GM18873 (cell line): ENCODE measurements around the gene MDN1.
"Not testable (repeated sequence)": the region's sequence is repeated elsewhere in the genome, so short reads cannot be mapped to it uniquely, and the experiment has no call there.

Source experiments
- ATAC-seq: cut with Tn5 transposase; IDR thresholded peaks from one replicate; pipeline ENCODE4 v1.9.1; 2021; ENCODE audit warnings: mild to moderate bottlenecking, moderate library complexity, moderate number of reproducible peaks; ENCODE audit not compliant: unreplicated experiment, low FRiP score

The MDN1 gene

DNA sequence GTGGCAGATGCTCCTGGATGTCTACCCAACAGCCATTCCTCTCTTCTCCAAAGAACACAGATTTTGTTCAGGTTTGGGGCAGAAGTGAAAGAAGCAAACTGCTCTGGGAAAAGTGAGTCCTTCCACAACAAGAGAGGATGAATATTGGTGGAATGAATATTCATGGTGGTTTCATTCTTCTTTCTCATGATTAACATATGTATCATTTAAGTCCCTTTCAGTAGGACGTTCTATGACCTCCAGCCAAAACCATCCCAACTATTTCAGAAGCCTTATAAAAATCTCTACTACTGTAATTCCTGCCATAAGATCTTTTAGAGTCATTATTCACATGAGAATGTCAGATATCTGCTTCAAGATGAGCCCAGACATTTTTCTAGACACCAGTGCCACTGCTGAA, 44.4 kb downstream of the MDN1 start:
- no peak for ATAC-seq

DNA sequence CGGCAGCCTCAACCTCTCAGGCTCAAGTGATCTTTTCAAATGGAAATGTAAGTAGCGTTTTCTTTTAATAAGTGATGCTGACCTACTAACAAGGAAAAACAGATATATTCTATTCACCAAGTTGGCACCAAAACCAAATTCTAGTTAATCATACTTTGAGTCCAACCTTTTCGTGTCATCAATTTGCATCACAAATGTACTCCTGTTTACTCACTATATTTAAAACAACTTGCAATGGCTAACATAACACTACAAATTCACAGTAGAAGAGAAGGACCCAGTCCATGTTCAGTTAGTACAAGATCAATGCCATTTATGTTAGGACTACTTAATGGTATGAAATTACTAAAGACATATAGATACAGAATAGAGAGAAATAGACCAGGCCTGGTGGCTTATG, 50.0 kb downstream of the MDN1 start:
- no peak for ATAC-seq

DNA sequence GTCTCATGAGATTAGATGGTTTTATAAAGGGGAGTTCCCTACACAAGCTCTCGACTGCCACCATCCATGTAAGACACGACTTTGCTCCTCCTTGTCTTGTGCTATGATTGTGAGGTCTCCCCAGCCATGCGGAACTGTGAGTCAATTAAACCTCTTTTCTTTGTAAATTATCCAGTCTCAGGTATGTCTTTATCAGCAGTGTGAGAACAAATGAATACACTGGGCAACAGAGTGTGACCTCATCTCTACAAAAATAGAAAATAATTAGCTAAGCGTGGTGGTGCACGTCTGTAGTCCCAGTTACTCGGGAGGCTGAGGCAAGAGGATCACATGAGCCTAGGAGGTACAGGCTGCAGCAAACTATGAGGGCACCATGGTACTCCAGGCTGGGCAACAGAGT, 51.3 kb downstream of the MDN1 start:
- no peak for ATAC-seq

DNA sequence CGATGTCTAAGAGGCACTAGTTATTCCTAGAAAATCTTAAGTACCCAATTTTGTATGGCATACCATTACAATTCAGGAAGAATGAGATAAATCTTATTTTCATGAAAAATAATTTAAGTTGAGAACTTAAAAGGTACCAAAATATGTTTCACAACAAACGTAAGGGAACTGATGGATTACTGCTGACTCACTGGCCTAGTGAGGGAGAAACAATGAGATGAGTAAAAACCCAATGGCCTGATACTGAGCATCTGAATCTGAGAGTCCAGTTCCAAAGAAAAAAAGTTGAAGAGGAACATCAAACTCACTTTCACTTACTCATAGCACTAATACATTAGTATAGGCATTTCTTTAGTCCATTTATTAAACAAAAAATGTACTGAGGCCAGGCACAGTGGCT, 56.0 kb downstream of the MDN1 start:
- no peak for ATAC-seq

DNA sequence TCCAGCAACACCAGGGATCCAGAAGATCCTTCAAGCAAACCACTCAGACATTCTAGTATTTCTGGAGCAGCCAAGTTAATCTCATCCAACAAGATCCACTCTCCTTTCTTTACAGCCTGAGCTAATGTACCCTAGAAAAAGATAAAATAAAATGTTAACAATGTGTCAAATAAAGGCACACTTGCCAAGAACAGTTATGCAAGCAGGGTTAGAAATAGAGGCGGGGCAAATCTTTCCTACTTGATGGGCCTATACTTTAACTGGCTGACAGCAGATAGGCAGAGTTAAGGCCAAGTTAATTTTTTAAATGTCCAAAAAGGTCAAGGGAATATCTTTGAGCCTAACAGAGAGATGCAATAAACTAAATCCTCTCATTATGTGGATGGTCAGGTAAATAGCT, 60.8 kb downstream of the MDN1 start:
- ATAC-seq, result no peak

DNA sequence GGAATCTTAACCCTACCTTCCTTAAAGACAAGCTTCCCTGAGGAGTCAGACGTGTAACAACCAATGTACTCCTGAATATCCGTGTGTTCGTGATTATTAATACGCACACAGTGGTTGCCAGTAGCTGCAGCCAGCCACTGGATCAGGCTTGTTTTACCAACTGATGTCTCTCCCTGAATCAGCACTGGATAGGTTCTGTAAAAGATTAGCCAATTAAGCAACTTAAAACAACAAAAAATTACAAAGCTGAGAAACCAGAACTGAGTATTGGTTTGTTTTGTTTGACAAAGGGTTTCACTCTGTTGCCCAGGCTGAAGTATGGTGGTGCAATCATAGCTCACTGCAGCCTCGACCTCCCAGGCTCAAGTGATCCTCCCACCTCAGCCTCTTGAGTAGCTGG, 69.3 kb downstream of the MDN1 start:
- ATAC-seq, result no peak

DNA sequence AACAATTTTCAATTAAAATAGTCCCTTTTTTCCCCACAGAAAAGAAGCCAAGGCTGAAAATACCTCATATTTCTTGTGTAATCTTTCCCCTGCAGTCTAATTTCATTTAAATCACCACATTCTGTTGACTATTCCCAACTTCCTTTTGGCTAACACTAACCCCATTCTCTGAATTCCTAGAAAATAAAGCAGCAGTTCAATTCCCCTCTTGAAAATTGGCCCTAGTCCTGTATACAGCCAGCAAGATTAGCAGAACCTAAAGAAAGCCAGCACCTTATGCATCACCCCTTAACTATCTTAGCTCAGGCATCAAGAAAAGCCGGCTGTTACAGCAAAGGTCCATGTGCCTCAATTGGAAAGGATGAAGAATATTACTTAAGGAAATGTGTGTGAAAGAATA, 69.7 kb downstream of the MDN1 start:
- ATAC-seq, result no peak

DNA sequence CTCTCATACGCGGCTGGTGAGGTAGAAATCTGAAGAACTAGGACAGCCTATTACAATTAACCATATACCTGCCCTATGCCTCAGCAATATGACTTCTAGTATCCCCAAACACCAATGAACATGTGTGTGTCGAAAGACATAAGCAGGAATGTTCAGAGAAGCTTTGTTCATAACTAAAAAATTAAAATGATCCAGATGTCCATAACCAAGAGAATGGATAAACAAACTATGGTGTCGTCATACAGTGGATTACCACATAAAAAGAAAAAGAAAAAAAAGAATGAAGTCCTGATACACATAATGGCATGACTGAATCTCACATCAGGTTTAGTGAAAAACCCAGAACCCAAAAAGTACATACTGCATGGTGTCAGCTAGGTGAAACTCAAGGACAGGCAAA, 73.9 kb downstream of the MDN1 start:
- no peak for ATAC-seq

DNA sequence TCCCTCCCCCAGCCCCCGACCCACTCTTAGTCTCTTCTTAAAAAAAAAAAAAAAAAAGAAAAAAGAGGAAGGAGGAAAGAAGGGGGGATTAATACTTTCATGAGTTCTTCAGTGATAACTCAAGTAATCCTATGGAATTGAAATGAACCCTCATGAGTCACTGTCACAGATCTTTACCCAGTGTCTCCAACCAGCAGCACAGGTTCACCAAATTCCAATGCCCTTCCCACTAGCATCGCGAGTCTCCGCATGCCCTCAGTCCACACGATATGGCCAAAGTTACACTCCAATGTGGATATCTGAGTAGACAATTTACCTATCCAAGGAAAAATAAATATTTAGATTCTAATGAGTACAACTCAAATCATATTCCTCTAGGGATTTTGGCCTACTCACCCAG, 74.5 kb downstream of the MDN1 start:
- no peak for ATAC-seq

DNA sequence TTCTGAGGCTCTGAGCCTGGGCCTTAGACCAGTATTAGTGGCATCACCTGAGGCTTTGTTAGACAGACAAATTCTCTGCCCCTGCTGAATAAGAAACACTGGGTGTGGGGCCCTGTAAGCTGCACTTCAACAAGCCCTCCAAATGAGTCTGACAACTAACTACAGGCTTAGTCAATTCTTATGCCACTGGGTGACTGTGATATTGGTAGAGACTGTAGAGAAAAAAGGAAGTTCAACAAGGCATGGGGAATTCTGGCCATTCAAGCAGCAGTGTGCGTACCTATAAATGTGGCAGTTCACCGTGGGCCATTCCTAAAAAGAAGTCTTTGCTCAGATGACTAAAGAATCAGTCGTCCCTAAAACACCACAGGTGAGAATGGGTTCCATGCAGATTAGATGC, 82.7 kb downstream of the MDN1 start:
- ATAC-seq, result no peak

DNA sequence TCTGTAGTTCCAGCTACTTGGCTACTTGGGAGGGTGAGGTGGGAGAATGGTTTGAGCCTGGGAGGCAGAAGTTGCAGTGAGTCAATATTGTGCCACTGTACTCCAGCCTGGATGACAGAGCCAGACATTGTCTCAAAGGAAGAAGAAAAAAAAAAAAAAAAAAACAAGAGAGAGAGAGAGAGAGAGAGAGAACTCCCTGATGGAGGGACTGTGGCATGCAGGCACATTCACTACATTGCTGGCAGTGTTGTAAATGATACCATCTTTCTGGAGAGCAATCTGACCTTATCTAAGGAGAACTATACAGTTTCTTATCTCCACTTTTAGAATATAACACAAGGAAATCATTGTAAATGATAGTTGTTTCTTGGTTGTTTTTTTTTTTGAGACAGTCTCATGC, 85.1 kb downstream of the MDN1 start:
- ATAC-seq, result no peak

DNA sequence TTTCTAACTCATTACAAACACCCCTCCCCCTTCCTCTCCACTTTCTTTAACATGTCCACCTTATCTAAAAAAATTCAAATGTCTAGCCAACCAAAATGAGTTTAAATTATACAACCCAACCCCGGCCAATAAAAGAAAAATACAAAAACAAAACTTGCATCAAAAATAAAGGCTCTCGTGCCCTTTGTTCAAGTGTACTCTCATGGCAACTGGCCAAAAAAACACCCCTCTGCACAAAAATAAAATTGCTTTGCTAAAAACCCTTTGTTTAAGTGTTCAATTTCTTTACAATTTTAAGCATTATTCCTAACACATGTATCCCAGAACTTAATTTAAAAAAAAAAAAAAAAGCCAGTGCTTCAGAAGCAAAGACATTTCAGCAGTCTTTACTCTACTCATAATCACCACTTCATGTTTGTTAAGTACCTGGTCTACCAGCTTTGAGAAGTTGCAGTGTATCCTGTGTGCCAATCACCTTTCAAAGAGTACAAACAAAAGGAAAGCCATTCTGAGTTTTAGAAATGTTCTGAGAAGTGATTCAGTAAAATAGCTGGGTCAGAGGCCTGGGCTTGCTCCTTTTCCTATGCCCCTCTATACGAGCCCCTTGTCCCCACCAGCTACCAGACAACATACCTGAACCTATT, 87.5 kb downstream of the MDN1 start:
- no peak for ATAC-seq

DNA sequence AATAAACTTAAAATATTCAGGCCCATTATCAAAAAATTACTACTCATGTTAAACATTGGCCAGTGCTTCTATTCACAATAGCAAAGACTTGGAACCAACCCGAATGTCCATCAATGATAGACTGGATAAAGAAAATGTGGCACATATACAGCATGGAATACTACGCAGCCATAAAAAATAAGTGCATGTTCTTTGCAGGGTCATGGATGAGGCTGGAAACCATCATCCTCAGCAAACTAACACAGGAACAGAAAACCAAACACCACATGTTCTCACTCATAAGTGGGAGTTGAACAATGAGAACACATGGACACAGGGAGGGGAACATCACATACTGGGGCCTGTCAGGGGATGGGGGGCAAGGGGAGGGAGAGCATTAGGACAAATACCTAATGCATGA, 88.3 kb downstream of the MDN1 start:
- ATAC-seq, result not testable (repeated sequence)

DNA sequence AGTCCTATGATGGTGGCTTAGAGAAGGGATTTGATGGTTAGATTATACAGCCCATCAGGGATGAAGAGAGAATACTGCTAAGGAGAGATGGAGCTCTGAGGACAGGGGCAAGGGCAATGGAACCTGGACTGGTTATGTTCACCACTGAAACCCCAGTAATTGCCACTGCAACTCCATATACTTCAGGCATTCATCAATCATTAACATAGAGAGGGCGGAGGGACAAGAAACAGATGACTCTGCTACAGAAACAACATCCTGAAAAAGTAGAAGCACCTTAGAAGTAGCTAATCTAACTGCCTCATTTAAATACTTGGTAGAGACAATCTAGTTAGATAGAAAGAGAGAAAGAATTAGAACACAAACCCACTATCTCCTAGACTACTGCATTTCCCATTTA, 89.8 kb downstream of the MDN1 start:
- ATAC-seq, result peak; percentile 89

DNA sequence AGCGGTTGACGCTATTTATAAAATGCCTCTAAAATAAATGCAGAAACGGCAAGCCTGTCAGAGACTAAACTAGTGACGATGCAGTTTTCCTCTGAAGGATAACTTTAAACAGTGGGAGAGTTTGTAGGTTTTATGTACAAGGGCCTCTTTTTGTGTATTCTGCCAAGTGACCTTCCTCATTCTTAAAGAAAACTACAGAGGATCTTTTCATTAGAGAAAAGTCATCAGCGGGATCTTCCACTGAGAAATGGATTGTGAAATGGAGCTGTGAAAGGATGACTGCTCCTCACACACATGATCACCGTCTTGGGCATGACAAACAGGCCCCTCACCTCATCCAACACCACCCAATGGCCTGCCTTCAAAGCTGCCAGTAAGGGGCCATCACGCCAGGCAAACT, 92.1 kb downstream of the MDN1 start:
- no peak for ATAC-seq

DNA sequence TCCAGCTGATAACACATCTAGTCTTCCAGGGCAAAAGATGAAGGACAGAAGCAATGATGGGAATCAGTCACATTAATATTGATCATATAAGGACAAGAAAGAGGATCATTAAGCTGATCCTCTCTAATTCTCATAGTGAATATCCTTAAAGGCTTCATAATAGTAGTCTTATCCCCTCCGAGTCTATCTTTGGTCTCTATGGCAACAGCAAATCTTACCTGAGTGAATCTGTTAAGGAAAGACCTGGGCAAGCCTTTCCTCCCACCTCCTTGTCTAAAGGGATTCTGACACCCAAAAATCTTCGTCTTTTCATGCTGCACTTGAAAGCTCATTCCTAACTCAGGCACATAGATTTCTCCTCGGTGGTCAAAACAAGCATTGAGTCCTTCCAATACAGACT, 94.6 kb downstream of the MDN1 start:
- no peak for ATAC-seq

DNA sequence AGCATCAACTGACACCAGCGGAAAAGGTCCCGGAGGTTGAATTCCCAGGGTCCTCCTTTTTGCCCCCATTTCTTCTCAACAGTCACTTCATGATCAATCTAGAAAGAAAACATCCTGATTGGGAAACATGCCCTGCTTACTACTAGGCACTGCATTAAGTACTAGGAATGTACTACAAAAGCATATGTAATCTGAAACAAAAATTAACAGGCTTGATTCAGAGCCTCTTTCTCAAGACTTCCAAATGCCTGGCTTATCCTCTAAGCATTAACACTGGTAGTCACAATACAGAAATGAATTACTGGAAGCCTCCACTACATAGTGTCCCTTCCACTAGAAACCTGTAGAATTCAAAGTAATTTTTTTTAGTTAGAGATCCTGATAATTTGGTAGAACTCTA, 96.5 kb downstream of the MDN1 start:
- ATAC-seq, result no peak

DNA sequence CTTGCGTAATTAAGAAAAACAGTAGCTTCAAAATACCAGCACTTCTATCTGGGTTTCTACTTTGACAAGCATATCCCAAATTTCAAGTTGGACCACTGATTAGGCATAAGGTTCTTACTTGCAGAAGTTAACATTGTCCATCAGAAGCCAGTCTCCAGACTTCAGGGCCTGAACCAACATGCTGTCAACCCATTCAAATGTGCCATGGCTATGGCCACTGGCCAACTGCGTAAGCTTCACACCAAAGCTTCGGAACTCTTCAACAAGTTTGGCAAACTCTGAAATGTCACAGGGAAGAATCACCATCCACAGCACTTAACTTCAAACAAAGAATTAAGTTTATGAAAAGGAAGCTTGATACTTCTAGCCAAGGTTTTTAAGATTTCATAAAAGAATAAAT, 103.1 kb downstream of the MDN1 start:
- no peak for ATAC-seq

DNA sequence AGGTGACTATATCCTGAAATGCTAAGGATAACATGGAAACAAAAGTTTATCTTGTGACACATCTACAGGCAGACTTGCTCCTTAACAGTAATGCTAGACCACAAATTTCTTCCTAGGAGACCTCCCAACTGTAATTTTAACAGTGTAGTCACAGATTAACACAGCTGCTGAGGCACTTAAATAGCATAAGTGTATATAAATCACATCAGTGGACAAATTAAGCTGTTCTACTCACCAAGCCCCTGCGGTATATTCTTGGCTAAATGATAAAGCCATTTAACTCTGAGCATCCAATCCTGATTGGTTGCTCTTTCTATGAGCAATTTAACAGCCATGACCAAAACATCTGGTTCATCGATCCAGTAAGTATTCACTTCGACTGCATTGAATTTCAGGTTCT, 107.8 kb downstream of the MDN1 start:
- ATAC-seq, result no peak

DNA sequence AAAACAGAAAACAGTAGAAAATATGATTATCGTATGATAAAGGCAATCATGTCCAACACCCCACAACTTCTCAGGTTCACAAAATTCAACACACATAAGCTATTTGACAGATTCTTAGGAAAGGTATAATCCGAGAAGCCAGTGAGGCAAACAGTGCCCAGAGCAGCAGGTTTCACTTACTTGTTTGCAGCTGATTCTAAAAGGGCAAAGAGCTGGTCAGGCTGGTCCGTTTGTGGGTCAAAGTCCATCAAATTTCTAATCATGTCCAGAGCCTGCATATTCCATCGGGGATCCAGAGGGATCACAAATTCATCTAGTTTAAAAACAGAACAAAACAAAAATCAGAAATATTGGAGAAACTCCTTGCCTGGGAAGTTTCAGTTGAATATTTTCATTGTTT, 111.3 kb downstream of the MDN1 start:
- ATAC-seq, result no peak

DNA sequence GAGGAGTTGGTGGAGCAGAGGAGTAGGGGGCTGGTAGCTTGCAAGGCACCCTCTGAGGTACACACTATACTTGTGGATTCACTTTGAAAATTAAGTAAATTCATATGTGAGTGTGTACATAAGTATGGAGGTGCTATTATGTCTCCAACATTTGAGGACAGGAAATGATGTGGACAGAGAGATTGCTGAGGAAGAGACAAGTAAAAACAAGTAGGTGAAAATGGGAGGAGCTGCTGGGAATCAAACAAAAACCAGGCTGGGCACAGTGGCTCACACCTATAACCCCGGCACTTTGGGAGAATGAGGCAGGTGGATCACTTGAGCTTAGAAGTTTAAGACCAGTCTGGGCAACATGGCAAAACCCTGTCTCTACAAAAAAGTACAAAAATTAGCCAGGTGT, 111.8 kb downstream of the MDN1 start:
- ATAC-seq, result no peak

DNA sequence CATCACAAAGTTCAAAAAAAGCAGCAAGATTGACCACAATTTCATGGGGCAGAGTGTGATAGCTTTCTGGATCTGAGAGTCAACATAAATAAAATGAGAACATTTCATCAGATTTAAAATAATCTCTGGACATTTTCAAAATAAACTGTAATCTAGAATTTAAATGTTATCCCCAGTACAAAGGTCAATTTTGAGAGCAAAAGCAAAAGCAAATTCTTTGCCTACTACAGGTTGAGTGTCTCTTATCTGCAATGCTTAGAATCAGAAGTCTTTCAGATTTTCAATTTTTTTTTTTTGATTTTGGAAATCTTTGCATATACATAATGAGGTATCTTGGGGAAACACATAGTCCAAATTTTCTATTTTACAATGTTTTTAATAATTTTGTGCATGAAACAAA, 113.5 kb downstream of the MDN1 start:
- no peak for ATAC-seq

DNA sequence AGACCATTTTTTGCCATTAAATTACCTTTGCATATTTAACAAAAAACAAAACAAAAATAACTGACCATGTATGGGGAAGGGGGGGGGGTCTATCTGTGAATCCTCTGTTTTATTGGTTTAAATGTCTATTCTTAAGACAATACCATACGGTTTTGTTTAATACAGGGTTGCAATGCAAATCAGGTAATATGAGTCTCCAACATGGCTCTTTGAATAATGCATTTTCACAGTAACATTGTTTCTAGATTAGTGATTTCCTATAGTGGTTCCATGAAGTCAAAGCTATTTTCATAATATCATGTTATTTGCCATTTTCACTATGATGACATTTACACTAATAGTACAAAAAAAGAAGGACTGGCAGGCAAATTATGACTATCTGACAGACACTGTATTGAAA, 116.3 kb downstream of the MDN1 start:
- no peak for ATAC-seq
